ENCODE measurements around the gene XYLT2. TPM values are rescaled to one million over a fixed set of nuclear protein-coding genes. Genes with fewer than 3 reads are reported as not detected.

The XYLT2 gene
- total and polyA plus RNA-seq, 9 of the 15 experiments (the other 6 are each of a cell fraction or from before 2014, with no cell fraction given): 0.63 to 9.1 (median 4.3) TPM

DNA sequence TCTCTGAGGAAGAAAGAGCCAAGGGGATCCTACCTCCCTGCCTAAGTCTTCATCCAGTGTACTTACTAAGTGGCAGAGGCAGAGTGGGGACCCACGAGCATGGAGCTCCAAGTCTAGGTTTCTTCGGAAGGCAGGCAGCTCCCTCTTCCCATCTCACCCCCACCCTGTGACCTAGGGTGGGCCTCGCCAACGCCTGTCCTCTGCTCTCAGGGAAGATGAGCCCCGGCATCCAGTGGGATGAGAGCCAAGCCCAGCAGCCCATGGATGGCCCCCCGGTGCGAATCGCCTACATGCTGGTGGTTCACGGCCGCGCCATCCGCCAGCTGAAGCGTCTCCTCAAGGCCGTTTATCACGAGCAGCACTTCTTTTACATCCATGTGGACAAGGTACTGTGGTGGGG, 8.3 kb downstream of the XYLT2 start:
- no peak overlapping the region for H3K4me3 ChIP-seq
- peaks cover 51% of the 10 kb centered on the region; the same call in 2 of the 3 replicates for H3K36me3 ChIP-seq (ENCODE audit: control insufficient read depth, insufficient read depth, low read length)
- no peak overlapping the region for H3K27ac ChIP-seq (ENCODE audit: extremely low read depth, low read depth, low read length)
- H2AFZ ChIP-seq (ENCODE audit: low read depth, low read length): no peak overlapping the region
- no peak for FAIRE-seq
- TF ChIP-seq RBFOX2 (IDR thresholded peaks at IDR 0.05; ENCODE audit: low read depth, low read length): peak; percentile 8
- no peak for TF ChIP-seq ZNF3 (CRISPR knock-in tag; IDR thresholded peaks at IDR 0.05)
- WGBS (ENCODE audit: insufficient coverage, low coverage, missing lambda C conversion rate): 91% methylated on average over 13 of the region's 15 CpGs
- BruUV-seq (replicated peaks): no TSS peak
- H3K4me2 ChIP-seq (ENCODE audit: insufficient read depth, low read length): no peak overlapping the region
- intact Hi-C loops (cut with micrococcal nuclease): no loop called here
- ATAC-seq: no peak
- H3K9me1 ChIP-seq (ENCODE audit: control insufficient read depth, insufficient read depth, low read length): peaks cover 1% of the 10 kb centered on the region
- peaks cover 0 to 25% of the 10 kb centered on the region in 2 experiments; a peak in 1 of 5 replicates for H3K4me1 ChIP-seq (replicated peaks in 1 of 2; ENCODE audit: control insufficient read depth in 2 of 2, insufficient read depth in 2 of 2, low read length in 2 of 2)
- ChIA-PET POLR2A (interaction anchor here (0.8 kb wide), 1 partner anchor 17 kb away, joined by 4 read pairs; no protein-coding TSS in a partner anchor), CTCF (ENCODE audit: low intra/inter-chr PET ratio) (no interaction called here)
- H3K27me3 ChIP-seq (ENCODE audit: control insufficient read depth in 2 of 2, insufficient read depth in 2 of 2, low read length in 2 of 2): no peaks in the 10 kb centered on the region; a peak in 1 of 5 replicates
- H3K9me3 ChIP-seq (replicated peaks; ENCODE audit: control insufficient read depth, insufficient read depth, low read depth, low read length): no peaks in the 10 kb centered on the region
- no peak overlapping the region; a peak in 1 of 4 replicates for H3K9ac ChIP-seq (ENCODE audit: insufficient read depth in 1 of 2, low read depth in 2 of 2, low read length in 2 of 2)
- DNase-seq (ENCODE audit: extremely low read depth in 1 of 4, low spot score in 3 of 4): no peak
- in situ Hi-C loops (cut with MboI): no loop called here
- no peaks in the 10 kb centered on the region; the same call in 1 of the 2 replicates for H4K20me1 ChIP-seq (replicated peaks; ENCODE audit: control insufficient read depth, insufficient read depth, low read length)
- H3K79me2 ChIP-seq (ENCODE audit: control insufficient read depth, insufficient read depth, low read length): no peaks in the 10 kb centered on the region

DNA sequence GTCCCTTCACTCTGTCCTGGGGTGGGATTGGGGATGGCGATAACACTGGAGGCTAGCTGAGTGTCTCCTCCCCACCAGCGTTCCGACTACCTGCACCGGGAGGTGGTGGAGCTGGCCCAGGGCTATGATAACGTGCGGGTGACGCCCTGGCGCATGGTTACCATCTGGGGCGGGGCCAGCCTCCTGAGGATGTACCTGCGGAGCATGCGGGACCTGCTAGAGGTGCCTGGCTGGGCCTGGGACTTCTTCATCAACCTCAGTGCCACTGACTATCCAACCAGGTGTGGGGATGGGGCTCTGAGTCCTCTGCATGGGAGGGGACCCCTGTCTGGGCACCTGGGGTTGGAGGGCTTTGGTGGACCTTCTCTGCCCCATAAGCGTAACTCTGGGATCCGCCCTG, 8.8 kb downstream of the XYLT2 start:
- ATAC-seq (no peak), DNase-seq (ENCODE audit: extremely low read depth in 1 of 4, low spot score in 3 of 4) (no peak), FAIRE-seq (no peak)
- no peaks in the 10 kb centered on the region for H3K9me3 ChIP-seq (replicated peaks; ENCODE audit: control insufficient read depth, insufficient read depth, low read depth, low read length)
- intact Hi-C loops (cut with micrococcal nuclease): no loop called here
- ChIA-PET POLR2A (no interaction called here), CTCF (ENCODE audit: low intra/inter-chr PET ratio) (no interaction called here)
- peaks cover 56% of the 10 kb centered on the region; the same call in 2 of the 3 replicates for H3K36me3 ChIP-seq (ENCODE audit: control insufficient read depth, insufficient read depth, low read length)
- no peak overlapping the region for H3K9ac ChIP-seq (ENCODE audit: insufficient read depth in 1 of 2, low read depth in 2 of 2, low read length in 2 of 2)
- no peak overlapping the region for H2AFZ ChIP-seq (ENCODE audit: low read depth, low read length)
- no TSS peak for BruUV-seq (replicated peaks)
- no peaks in the 10 kb centered on the region; a peak in 1 of 5 replicates for H3K27me3 ChIP-seq (ENCODE audit: control insufficient read depth in 2 of 2, insufficient read depth in 2 of 2, low read length in 2 of 2)
- H3K4me3 ChIP-seq: no peak overlapping the region
- no peak overlapping the region for H3K4me2 ChIP-seq (ENCODE audit: insufficient read depth, low read length)
- H3K79me2 ChIP-seq (ENCODE audit: control insufficient read depth, insufficient read depth, low read length): no peaks in the 10 kb centered on the region
- no peak for TF ChIP-seq EP300 (IDR thresholded peaks at IDR 0.05; ENCODE audit: low read length)
- TF ChIP-seq RBFOX2 (IDR thresholded peaks at IDR 0.05; ENCODE audit: low read depth, low read length): peak; percentile 32
- no peak for TF ChIP-seq KLF6 (CRISPR knock-in tag; IDR thresholded peaks at IDR 0.05; ENCODE audit: borderline replicate concordance)
- peak; percentile 40; the same call in 1 of the 2 replicates for TF ChIP-seq POLR2G (IDR thresholded peaks at IDR 0.05; ENCODE audit: low read depth, low read length)
- in situ Hi-C loops (cut with MboI): no loop called here
- peaks cover 0 to 26% of the 10 kb centered on the region in 2 experiments; a peak in 1 of 5 replicates for H3K4me1 ChIP-seq (replicated peaks in 1 of 2; ENCODE audit: control insufficient read depth in 2 of 2, insufficient read depth in 2 of 2, low read length in 2 of 2)
- no peaks in the 10 kb centered on the region; the same call in 1 of the 2 replicates for H4K20me1 ChIP-seq (replicated peaks; ENCODE audit: control insufficient read depth, insufficient read depth, low read length)
- no peak overlapping the region for H3K27ac ChIP-seq (ENCODE audit: extremely low read depth, low read depth, low read length)
- WGBS (ENCODE audit: insufficient coverage, low coverage, missing lambda C conversion rate): 96% methylated on average over 10 of the region's 13 CpGs
- H3K9me1 ChIP-seq (ENCODE audit: control insufficient read depth, insufficient read depth, low read length): no peaks in the 10 kb centered on the region

Measured in K562 (cell line).